Measurements from ENCODE around the gene SLC16A7.

- TF ChIP-seq PPARA (CRISPR knock-in tag; IDR thresholded peaks at IDR 0.05; ENCODE audit: borderline replicate concordance) = no peak
- no peak for TF ChIP-seq ZC3H10 (CRISPR knock-in tag; IDR thresholded peaks at IDR 0.05)
- TF ChIP-seq TSHZ2 (CRISPR knock-in tag; IDR thresholded peaks at IDR 0.05) = no peak
- no peak for TF ChIP-seq ZFP3 (CRISPR knock-in tag; IDR thresholded peaks at IDR 0.05)
- no peak for TF ChIP-seq CSDC2 (CRISPR knock-in tag; IDR thresholded peaks at IDR 0.05)
Observed at GRCh38 chr12:59803735-59804134, 207.9 kb downstream of the SLC16A7 start.
